ENCODE measurements around the gene ST3GAL3. TPM values are rescaled to one million over a fixed set of nuclear protein-coding genes. Genes with fewer than 3 reads are reported as not detected.

ST3GAL3 gene
- total RNA-seq, 4 donors from 2014 or later: 30.2 to 41.4 (median 33.2) TPM

GRCh38 chr1:43817304-43817939 is 110.1 kb downstream of the ST3GAL3 start:
- Histone ChIP-seq H3K27me3 (no peaks in the 10 kb centered on the region), H3K27ac (no peak overlapping the region), H3K36me3 (peaks cover 0 to 44% of the 10 kb centered on the region in 2 donors), H3K4me1 (peaks cover 0 to 28% (median 4%) of the 10 kb centered on the region in 3 donors), H3K4me3 (no peak overlapping the region), H3K9me3 (peaks cover 0 to 17% (median 0%) of the 10 kb centered on the region in 3 donors)
- TF ChIP-seq POLR2AphosphoS5 (IDR thresholded peaks at IDR 0.05) (no peak), CTCF (IDR thresholded peaks at IDR 0.05) (no peak)
- no peak for ATAC-seq

GRCh38 chr1:43818691-43819090 is 111.4 kb downstream of the ST3GAL3 start:
- Histone ChIP-seq H3K27me3 (no peaks in the 10 kb centered on the region), H3K4me1 (peaks cover 0 to 28% (median 2%) of the 10 kb centered on the region in 3 donors), H3K27ac (no peak overlapping the region), H3K9me3 (peaks cover 0 to 17% (median 0%) of the 10 kb centered on the region in 3 donors), H3K4me3 (no peak overlapping the region), H3K36me3 (peaks cover 0 to 44% of the 10 kb centered on the region in 2 donors)
- 100% methylated on average over 1 of the region's 1 CpG for WGBS, 2 donors (ENCODE audit: low coverage in 1 of 2)
- TF ChIP-seq POLR2A (IDR thresholded peaks at IDR 0.05) (no peak), POLR2AphosphoS5 (IDR thresholded peaks at IDR 0.05) (no peak), EP300 (IDR thresholded peaks at IDR 0.05) (no peak), CTCF (IDR thresholded peaks at IDR 0.05) (no peak)
- ATAC-seq: no peak

GRCh38 chr1:43819357-43819756 is 112.0 kb downstream of the ST3GAL3 start:
- Histone ChIP-seq H3K4me1 (peaks cover 0 to 35% (median 5%) of the 10 kb centered on the region in 3 donors), H3K27me3 (no peaks in the 10 kb centered on the region), H3K27ac (no peak overlapping the region), H3K4me3 (no peak overlapping the region), H3K9me3 (peaks cover 0 to 17% (median 0%) of the 10 kb centered on the region in 3 donors), H3K36me3 (peaks cover 0 to 44% of the 10 kb centered on the region in 2 donors)
- WGBS, 2 donors (ENCODE audit: low coverage in 1 of 2): 94 to 98% methylated on average over 2 to 4 of the region's 4 CpGs
- ATAC-seq: no peak
- TF ChIP-seq POLR2AphosphoS5 (IDR thresholded peaks at IDR 0.05) (no peak), EP300 (IDR thresholded peaks at IDR 0.05) (no peak), CTCF (IDR thresholded peaks at IDR 0.05) (no peak), POLR2A (IDR thresholded peaks at IDR 0.05) (no peak)

GRCh38 chr1:43821471-43821870 is 114.1 kb downstream of the ST3GAL3 start:
- ATAC-seq: no peak
- Histone ChIP-seq H3K27ac (peak overlapping the region; percentile 60 to 79 (median 78)), H3K36me3 (peaks cover 0 to 30% of the 10 kb centered on the region in 2 donors), H3K4me3 (no peak overlapping the region), H3K9me3 (peaks cover 0 to 17% (median 0%) of the 10 kb centered on the region in 3 donors), H3K4me1 (peaks cover 0 to 47% (median 12%) of the 10 kb centered on the region in 3 donors), H3K27me3 (no peaks in the 10 kb centered on the region)
- 76 to 94% methylated on average over 4 to 5 of the region's 5 CpGs for WGBS, 2 donors (ENCODE audit: low coverage in 1 of 2)
- TF ChIP-seq CTCF (IDR thresholded peaks at IDR 0.05) (no peak), POLR2A (IDR thresholded peaks at IDR 0.05) (no peak), EP300 (IDR thresholded peaks at IDR 0.05) (no peak), POLR2AphosphoS5 (IDR thresholded peaks at IDR 0.05) (no peak)
